Fibroblast of peridontal ligament (primary cell): Measurements from ENCODE around the gene PDXDC1.
"Not testable (repeated sequence)": the region's sequence is repeated elsewhere in the genome, so short reads cannot be mapped to it uniquely, and the experiment has no call there.

ENCODE experiments used
- DNase-seq: peaks from one replicate; pipeline ENCODE4 v3.0.0-alpha.2; 2010; ENCODE audit errors: extremely low read depth

Gene PDXDC1

GRCh38 chr16:15163055-15163454 lies 188.2 kb downstream of the PDXDC1 start:
- not testable (repeated sequence) for DNase-seq

GRCh38 chr16:15166177-15166576 lies 191.4 kb downstream of the PDXDC1 start:
- not testable (repeated sequence) for DNase-seq

- DNase-seq: not testable (repeated sequence)
Observed at GRCh38 chr16:15168303-15168702, 193.5 kb downstream of the PDXDC1 start.

- DNase-seq: not testable (repeated sequence)
Observed at GRCh38 chr16:15168953-15169652, 194.3 kb downstream of the PDXDC1 start.

- not testable (repeated sequence) for DNase-seq
Observed at GRCh38 chr16:15179909-15180308, 205.1 kb downstream of the PDXDC1 start.

GRCh38 chr16:15180946-15181345 lies 206.1 kb downstream of the PDXDC1 start:
- DNase-seq: not testable (repeated sequence)

- DNase-seq: not testable (repeated sequence)
Observed at GRCh38 chr16:15184000-15184399, 209.2 kb downstream of the PDXDC1 start.
